H1 (cell line): Measurements from ENCODE around the gene C18orf54. TPM values are rescaled to one million over a fixed set of nuclear protein-coding genes. Genes with fewer than 3 reads are reported as not detected.

Experiments
- CTCF ChIA-PET: fragments of 300-600 bp; sonication (Branson Sonifier 250); formaldehyde crosslinking; loops from one replicate; lab custom pipeline; 2021; ENCODE audit not compliant: partially characterized antibody; lab: Charles Lee
- POLR2A ChIA-PET: fragments of 300-600 bp; sonication (Branson Sonifier 250); formaldehyde crosslinking; loops from one replicate; lab custom pipeline; 2021; ENCODE audit warnings: inconsistent platforms; ENCODE audit not compliant: partially characterized antibody; lab: Charles Lee
- DNase-seq, 2 experiments: peaks; one replicate each; pipeline versions ENCODE4 v3.0.0 to v3.0.0-alpha.2; 2010 to 2022; ENCODE audit warnings: low spot score in 2 of 2, low read depth in 1 of 2, mixed read lengths in 1 of 2
- FAIRE-seq: peaks from 2 replicates; lab custom pipeline; 2011; peaks lifted over from hg19 to GRCh38; lab: Jason Lieb, UNC
- H2AFZ ChIP-seq: 2 replicates; pipeline ENCODE4 v1.8.1; 2012; ENCODE audit warnings: low read length, inconsistent platforms
- H2AK5ac ChIP-seq: 2 replicates; pipeline ENCODE4 v1.6.1; 2013; ENCODE audit warnings: low read depth, low read length
- H2BK120ac ChIP-seq: replicated peaks from 2 replicates; pipeline ENCODE3; 2013; ENCODE audit warnings: low read depth, low read length, inconsistent platforms
- H2BK12ac ChIP-seq: 2 replicates; pipeline ENCODE4 v1.6.1; 2013; ENCODE audit warnings: low read depth, low read length
- H2BK15ac ChIP-seq: 2 replicates; pipeline ENCODE4 v1.6.1; 2013; ENCODE audit warnings: low read length
- H2BK20ac ChIP-seq: 2 replicates; pipeline ENCODE4 v1.6.1; 2013; ENCODE audit warnings: low read length
- H2BK5ac ChIP-seq: 2 replicates; pipeline ENCODE4 v1.6.1; 2013; ENCODE audit warnings: low read depth, low read length
- H3K14ac ChIP-seq: 2 replicates; pipeline ENCODE4 v1.6.1; 2013; ENCODE audit warnings: inconsistent platforms; ENCODE audit not compliant: insufficient read length
- H3K18ac ChIP-seq: 2 replicates; pipeline ENCODE4 v1.6.1; 2013; ENCODE audit warnings: low read length; ENCODE audit errors: extremely low read depth
- H3K23ac ChIP-seq: 2 replicates; pipeline ENCODE4 v1.6.1; 2013; ENCODE audit warnings: inconsistent platforms; ENCODE audit not compliant: insufficient read length
- H3K23me2 ChIP-seq: 2 replicates; pipeline ENCODE4 v1.6.1; 2013; ENCODE audit warnings: low read depth, low read length
- H3K27ac ChIP-seq: 2 replicates; pipeline ENCODE4 v1.6.1; 2011; ENCODE audit warnings: low read depth, low read length, inconsistent platforms
- H3K27me3 ChIP-seq, 4 experiments: replicated peaks in 1 of 4; 1 replicate in 1 of 4; 2 replicates in 3 of 4; pipeline versions ENCODE4 v1.6.1 to v1.8.1; 2011 to 2013; ENCODE audit warnings: low read length in 3 of 4, mild to moderate bottlenecking in 3 of 4, inconsistent platforms in 2 of 4, mixed read lengths in 2 of 4, moderate library complexity in 1 of 4; ENCODE audit not compliant: control insufficient read depth in 3 of 4, insufficient read depth in 3 of 4; ENCODE audit errors: extremely low read depth in 1 of 4
- H3K36me3 ChIP-seq, 4 experiments: 2 replicates each; pipeline versions ENCODE4 v1.6.1 to v1.8.1; 2011 to 2013; ENCODE audit warnings: mild to moderate bottlenecking in 4 of 4, low read length in 3 of 4, moderate library complexity in 2 of 4, control low read depth in 1 of 4, inconsistent platforms in 1 of 4; ENCODE audit not compliant: insufficient read depth in 4 of 4, control insufficient read depth in 2 of 4
- H3K4ac ChIP-seq: replicated peaks from 2 replicates; pipeline ENCODE3; 2013; ENCODE audit warnings: low read length, low read depth, mixed read lengths, inconsistent platforms; ENCODE audit not compliant: insufficient read length
- H3K4me1 ChIP-seq, 4 experiments: replicated peaks in 1 of 4; 1 replicate in 1 of 4; 2 replicates in 3 of 4; pipeline versions ENCODE4 v1.6.1 to v1.8.1; 2011 to 2013; ENCODE audit warnings: low read length in 3 of 4, inconsistent platforms in 2 of 4, mixed read lengths in 1 of 4; ENCODE audit not compliant: insufficient read depth in 4 of 4, control insufficient read depth in 3 of 4
- H3K4me2 ChIP-seq, 2 experiments: 2 replicates each; pipeline versions ENCODE4 v1.6.1 to v1.8.1; 2011 to 2013; ENCODE audit warnings: low read depth in 2 of 2, low read length in 2 of 2, control low read depth in 1 of 2, inconsistent platforms in 1 of 2, mild to moderate bottlenecking in 1 of 2; ENCODE audit not compliant: insufficient read depth in 1 of 2
- H3K4me3 ChIP-seq, 4 experiments: fragments of 200-600, 300-600 bp in 1 of 4; sonication (generic), shearing (Covaris generic), sonication (Bioruptor Twin) in 1 of 4; 2 replicates each; pipeline versions ENCODE4 v1.5.1 to v1.8.1; 2011 to 2016; ENCODE audit warnings: low read length in 4 of 4, low read depth in 3 of 4, control low read depth in 2 of 4, inconsistent platforms in 2 of 4, mild to moderate bottlenecking in 2 of 4, mixed read lengths in 1 of 4, moderate library complexity in 1 of 4; ENCODE audit not compliant: insufficient read depth in 2 of 4; ENCODE audit errors: extremely low read depth in 1 of 4
- H3K56ac ChIP-seq: replicated peaks from 2 replicates; pipeline ENCODE3; 2013; ENCODE audit warnings: low read depth, mild to moderate bottlenecking, mixed read lengths, low read length, inconsistent platforms; ENCODE audit not compliant: insufficient read length
- H3K79me1 ChIP-seq: 2 replicates; pipeline ENCODE4 v1.6.1; 2013; ENCODE audit warnings: low read depth, low read length, control low read depth
- H3K79me2 ChIP-seq, 2 experiments: 2 replicates each; pipeline versions ENCODE4 v1.6.1 to v1.8.1; 2012 to 2013; ENCODE audit warnings: low read length in 2 of 2, mild to moderate bottlenecking in 2 of 2, inconsistent platforms in 1 of 2; ENCODE audit not compliant: insufficient read depth in 2 of 2, control insufficient read depth in 1 of 2
- H3K9ac ChIP-seq, 4 experiments: replicated peaks in 1 of 4; 1 replicate in 1 of 4; 2 replicates in 3 of 4; pipeline versions ENCODE4 v1.6.1 to v1.8.1; 2011 to 2013; ENCODE audit warnings: low read depth in 3 of 4, low read length in 3 of 4, control low read depth in 2 of 4, mild to moderate bottlenecking in 2 of 4, moderate library complexity in 2 of 4, inconsistent platforms in 1 of 4; ENCODE audit errors: extremely low read depth in 1 of 4
- H3K9me3 ChIP-seq, 2 experiments: 2 replicates each; pipeline versions ENCODE4 v1.6.1 to v1.8.1; 2012 to 2013; ENCODE audit warnings: mild to moderate bottlenecking in 2 of 2, moderate library complexity in 2 of 2, control low read depth in 1 of 2, inconsistent platforms in 1 of 2, low read depth in 1 of 2, low read length in 1 of 2, mixed read lengths in 1 of 2; ENCODE audit not compliant: insufficient read depth in 2 of 2
- H4K20me1 ChIP-seq, 2 experiments: replicated peaks in 1 of 2; 2 replicates each; pipeline versions ENCODE3 to v1.8.1; 2011 to 2013; ENCODE audit warnings: inconsistent platforms in 2 of 2, low read length in 2 of 2, mild to moderate bottlenecking in 1 of 2; ENCODE audit not compliant: insufficient read depth in 2 of 2, control insufficient read depth in 1 of 2
- H4K5ac ChIP-seq: 2 replicates; pipeline ENCODE4 v1.6.1; 2013; ENCODE audit warnings: low read length, low read depth, mixed read lengths, inconsistent platforms; ENCODE audit not compliant: insufficient read length
- H4K8ac ChIP-seq: 2 replicates; pipeline ENCODE4 v1.8.0; 2013; ENCODE audit warnings: mild to moderate bottlenecking, moderate library complexity, low read length, inconsistent platforms; ENCODE audit not compliant: insufficient read depth; ENCODE audit errors: extremely low read depth
- H4K91ac ChIP-seq: replicated peaks from 2 replicates; pipeline ENCODE3; 2013; ENCODE audit warnings: low read length, mixed read lengths, inconsistent platforms; ENCODE audit not compliant: insufficient read length
- ATF3 ChIP-seq: IDR thresholded peaks from 2 replicates; pipeline ENCODE4 v1.6.1; 2011; ENCODE audit warnings: low read depth, mild to moderate bottlenecking, low read length; ENCODE audit not compliant: insufficient read depth
- CEBPB ChIP-seq: IDR thresholded peaks from 2 replicates; pipeline ENCODE4 v1.6.1; 2012; ENCODE audit warnings: low read depth, low read length
- EGR1 ChIP-seq: IDR thresholded peaks from 2 replicates; pipeline ENCODE4 v1.6.1; 2011; ENCODE audit warnings: low read depth, low read length, borderline replicate concordance
- RNF2 ChIP-seq: fragments of 200-900, 300-1000 bp; sonication (generic); IDR thresholded peaks from 2 replicates; pipeline ENCODE4 v1.7.1; 2016; ENCODE audit warnings: borderline replicate concordance, low read depth, mild to moderate bottlenecking, antibody characterized with exemption, low read length; ENCODE audit not compliant: poor library complexity, severe bottlenecking; ENCODE audit errors: missing control alignments
- TCF12 ChIP-seq: IDR thresholded peaks from 2 replicates; pipeline ENCODE4 v1.6.1; 2011; ENCODE audit warnings: low read depth, mild to moderate bottlenecking, low read length
- whole genome bisulfite sequencing, 2 experiments: shearing (Covaris generic) in 1 of 2; methylation state at CpG; one replicate each; pipeline versions ENCODE4 v1.1.6 to v1.1.7; 2013 to 2015; ENCODE audit warnings: low lambda C conversion rate in 2 of 2, mixed read lengths in 2 of 2, inconsistent platforms in 1 of 2, low coverage in 1 of 2, missing lambda C conversion rate in 1 of 2; ENCODE audit not compliant: insufficient replicate concordance in 2 of 2, insufficient coverage in 1 of 2, insufficient read length in 1 of 2; ENCODE audit errors: extremely low coverage in 1 of 2, missing lambda C conversion rate in 1 of 2; 5-methylcytosine and 5-hydroxymethylcytosine counted together
- polyA plus RNA-seq, 7 experiments: library from polyadenylated mRNA; depleted of rRNA in 3 of 7; stranded (reverse) in 5 of 7; unstranded in 2 of 7; fragments of >200 nt in 5 of 7; fragments of 200-250 nt in 2 of 7; gene quantifications; 1 replicate in 5 of 7; 2 replicates in 1 of 7; 4 replicates in 1 of 7; pipeline versions ENCODE4 v1.2.1 to v1.2.3, GENCODE V29; 2011 to 2013; ENCODE audit warnings: missing spikeins in 2 of 7, mixed read lengths in 2 of 7
- total RNA-seq: library from RNA; stranded (reverse); fragmentation: NEBNext Ultra II Directional; extraction: Animal tissue kit (Norgen Biotek cat#: 25700); gene quantifications from 2 replicates; pipeline ENCODE4 v1.2.1, GENCODE V29; 2021

The C18orf54 gene
- total and polyA plus RNA-seq, 2 of the 8 experiments (the other 6 are each of a cell fraction or from before 2014, with no cell fraction given), result 6.7 to 30.9 TPM

- no peak for FAIRE-seq
- Histone ChIP-seq H4K8ac (no peak overlapping the region), H2BK120ac (peak overlapping the region; percentile 38), H3K4me2 (no peak overlapping the region), H2AK5ac (peak overlapping the region; percentile 85; the same call in 1 of the 2 replicates), H3K23me2 (no peaks in the 10 kb centered on the region), H3K9me3 (no peaks in the 10 kb centered on the region; a peak in 1 of 4 replicates), H3K18ac (peak overlapping the region; percentile 17; the same call in 1 of the 2 replicates), H2BK15ac (no peak overlapping the region), H2BK5ac (peak overlapping the region; percentile 18; the same call in 1 of the 2 replicates), H3K27ac (no peak overlapping the region), H3K23ac (no peak overlapping the region), H2BK12ac (no peak overlapping the region)
- CTCF ChIA-PET, result interaction anchor here (0.5 to 1.8 kb wide), 3 partner anchors 17 to 283 kb away, joined by 5 to 8 read pairs (median 8); partner anchors contain the start of genes C18orf54 and STARD6
- DNase-seq, result no peak
- TF ChIP-seq CEBPB, result no peak
- TF ChIP-seq EGR1, result no peak
- no peak for TF ChIP-seq RNF2
- no peak for TF ChIP-seq ATF3
- TF ChIP-seq TCF12, result no peak
- TF ChIP-seq, all 59 proteins: peak for 0
- Histone ChIP-seq H3K36me3 (no peaks in the 10 kb centered on the region; a peak in 1 of 8 replicates), H4K20me1 (no peaks in the 10 kb centered on the region), H3K4ac (no peak overlapping the region), H3K79me2 (no peaks in the 10 kb centered on the region), H3K4me3 (no peak overlapping the region), H3K14ac (no peak overlapping the region), H3K4me1 (peaks cover 2 to 14% (median 10%) of the 10 kb centered on the region in 4 experiments; a peak in 4 of 7 replicates), H3K27me3 (no peaks in the 10 kb centered on the region), H2BK20ac (peak overlapping the region; percentile 11; the same call in 1 of the 2 replicates), H2AFZ (no peak overlapping the region), H3K56ac (no peak overlapping the region), H3K9ac (no peak overlapping the region), H3K79me1 (no peaks in the 10 kb centered on the region), H4K5ac (no peak overlapping the region), H4K91ac (peak overlapping the region; percentile 7)
- 85% methylated on average over 3 of the region's 3 CpGs; no CpG with 5 or more reads in 1 of the 2 experiments for WGBS, 2 experiments
- POLR2A ChIA-PET, result interaction anchor here (0.6 to 1.6 kb wide), 3 partner anchors 9 to 142 kb away, joined by 3 to 4 read pairs (median 3); no protein-coding TSS in a partner anchor
Observed at GRCh38 chr18:54387631-54388030, 29.9 kb downstream of the C18orf54 start.
